ENCODE measurements around the gene UNC5C. TPM values are rescaled to one million over a fixed set of nuclear protein-coding genes. Genes with fewer than 3 reads are reported as not detected.

The UNC5C gene
- polyA plus RNA-seq, 1 experiment, result not detected

DNA sequence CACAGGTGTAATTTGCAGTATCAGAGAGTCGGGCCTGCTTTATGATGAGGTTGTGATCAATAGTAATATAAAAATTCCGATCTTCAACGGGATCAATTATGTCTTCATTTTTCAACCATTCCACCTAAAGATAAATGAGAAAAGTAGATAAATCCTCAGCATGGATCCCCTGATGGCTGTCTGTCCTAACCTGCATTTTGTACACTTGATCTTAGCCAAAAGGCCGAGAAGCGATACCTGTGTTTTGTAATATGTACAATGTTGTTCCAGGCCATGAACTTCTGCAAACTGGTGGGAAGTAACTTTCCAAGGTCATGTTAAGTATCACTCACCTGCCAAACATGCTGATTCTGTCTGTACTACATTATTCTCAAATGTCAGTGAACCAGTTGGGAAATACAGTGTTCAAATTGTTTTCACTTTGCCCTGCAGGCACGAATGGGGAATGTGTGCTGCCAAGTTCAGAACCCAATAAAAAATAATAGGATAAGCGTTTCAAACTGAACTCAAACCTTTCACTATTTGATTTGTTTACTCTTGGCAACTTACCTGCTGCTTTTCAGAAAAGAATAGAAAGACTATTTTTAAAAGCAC is 298.1 kb downstream of the UNC5C start:
- CTCF ChIA-PET, result no interaction called here
- POLR2A ChIA-PET, result no interaction called here
- Histone ChIP-seq H3K36me3 (ENCODE audit: control insufficient read depth, insufficient read depth, low read length) (no peaks in the 10 kb centered on the region), H3K27me3 (ENCODE audit: control insufficient read depth, insufficient read depth, low read length) (no peaks in the 10 kb centered on the region), H3K4me3 (ENCODE audit: low read depth, low read length) (no peak overlapping the region)
- TF ChIP-seq, protein P1, sequence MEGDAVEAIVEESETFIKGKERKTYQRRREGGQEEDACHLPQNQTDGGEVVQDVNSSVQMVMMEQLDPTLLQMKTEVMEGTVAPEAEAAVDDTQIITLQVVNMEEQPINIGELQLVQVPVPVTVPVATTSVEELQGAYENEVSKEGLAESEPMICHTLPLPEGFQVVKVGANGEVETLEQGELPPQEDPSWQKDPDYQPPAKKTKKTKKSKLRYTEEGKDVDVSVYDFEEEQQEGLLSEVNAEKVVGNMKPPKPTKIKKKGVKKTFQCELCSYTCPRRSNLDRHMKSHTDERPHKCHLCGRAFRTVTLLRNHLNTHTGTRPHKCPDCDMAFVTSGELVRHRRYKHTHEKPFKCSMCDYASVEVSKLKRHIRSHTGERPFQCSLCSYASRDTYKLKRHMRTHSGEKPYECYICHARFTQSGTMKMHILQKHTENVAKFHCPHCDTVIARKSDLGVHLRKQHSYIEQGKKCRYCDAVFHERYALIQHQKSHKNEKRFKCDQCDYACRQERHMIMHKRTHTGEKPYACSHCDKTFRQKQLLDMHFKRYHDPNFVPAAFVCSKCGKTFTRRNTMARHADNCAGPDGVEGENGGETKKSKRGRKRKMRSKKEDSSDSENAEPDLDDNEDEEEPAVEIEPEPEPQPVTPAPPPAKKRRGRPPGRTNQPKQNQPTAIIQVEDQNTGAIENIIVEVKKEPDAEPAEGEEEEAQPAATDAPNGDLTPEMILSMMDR (IDR thresholded peaks at IDR 0.05; ENCODE audit: insufficient read depth, low read depth, low read length), result no peak
- DNase-seq (ENCODE audit: low read depth), result no peak

DNA sequence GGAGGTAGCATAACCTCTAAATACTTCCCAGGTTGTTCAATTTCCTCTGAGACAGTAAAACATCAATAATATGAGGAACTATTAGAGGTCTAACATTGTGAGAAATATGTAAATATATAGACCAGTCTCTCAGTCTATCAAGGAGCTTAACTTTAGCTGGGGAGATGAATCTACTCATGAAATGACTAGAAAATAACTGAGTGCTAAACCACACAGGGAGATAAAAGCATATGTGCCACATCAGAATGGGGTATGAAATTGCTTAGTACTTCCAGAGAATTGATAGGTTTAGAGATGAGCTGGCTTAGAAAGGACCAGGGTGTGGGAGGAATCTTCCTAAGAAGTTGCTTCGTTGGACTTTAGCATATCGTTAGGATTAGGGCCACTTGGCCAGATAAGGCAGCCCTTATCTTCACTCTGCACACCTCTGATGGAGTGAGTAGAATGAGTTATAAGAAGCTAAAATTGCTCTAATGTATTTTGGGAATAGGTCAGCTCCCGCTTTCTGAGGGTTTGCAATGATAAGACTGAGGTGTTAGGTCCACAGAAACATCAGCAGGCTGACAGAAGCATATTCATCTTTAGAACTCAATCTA is 299.2 kb downstream of the UNC5C start:
- CTCF ChIA-PET, result no interaction called here
- Histone ChIP-seq H3K4me3 (ENCODE audit: low read depth, low read length) (no peak overlapping the region), H3K36me3 (ENCODE audit: control insufficient read depth, insufficient read depth, low read length) (no peaks in the 10 kb centered on the region), H3K27me3 (ENCODE audit: control insufficient read depth, insufficient read depth, low read length) (no peaks in the 10 kb centered on the region)
- POLR2A ChIA-PET, result no interaction called here
- TF ChIP-seq, protein P1 (IDR thresholded peaks at IDR 0.05; ENCODE audit: insufficient read depth, low read depth, low read length), result no peak
- no peak for DNase-seq (ENCODE audit: low read depth)

DNA sequence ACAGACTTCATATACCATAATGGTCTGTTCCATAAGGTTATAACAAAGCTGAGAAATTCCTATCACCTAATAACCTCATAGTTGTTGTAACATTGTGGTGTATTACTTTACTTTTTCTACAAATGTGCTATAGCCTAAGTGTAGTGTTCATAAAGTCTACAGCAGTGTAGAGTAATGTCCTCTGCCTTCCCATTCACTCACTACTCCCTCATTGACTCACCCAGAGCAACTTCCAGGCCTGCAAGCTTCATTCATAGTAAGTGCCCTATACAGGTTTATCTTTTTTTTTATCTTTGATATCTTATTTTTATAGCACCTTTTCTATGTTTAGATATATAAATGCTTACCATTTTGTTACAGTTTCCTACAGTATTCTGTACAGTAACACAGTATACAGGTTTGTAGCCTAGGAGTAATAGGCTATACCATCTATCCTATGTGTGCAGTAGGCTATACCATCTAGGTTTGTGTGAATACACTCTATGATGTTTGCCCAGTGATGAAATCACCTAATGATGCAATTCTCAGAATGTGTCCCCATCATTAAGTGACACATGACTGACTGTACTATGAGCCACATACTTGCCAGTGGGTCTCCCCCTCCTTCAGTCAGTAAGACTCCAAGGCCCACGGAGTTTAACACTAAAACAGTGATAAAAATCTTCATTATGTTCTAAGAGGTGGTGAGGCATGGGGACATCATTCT is 299.9 kb downstream of the UNC5C start:
- ChIA-PET POLR2A (no interaction called here), CTCF (no interaction called here)
- Histone ChIP-seq H3K4me3 (ENCODE audit: low read depth, low read length) (no peak overlapping the region), H3K36me3 (ENCODE audit: control insufficient read depth, insufficient read depth, low read length) (no peaks in the 10 kb centered on the region), H3K27me3 (ENCODE audit: control insufficient read depth, insufficient read depth, low read length) (no peaks in the 10 kb centered on the region)
- no peak for DNase-seq (ENCODE audit: low read depth)
- TF ChIP-seq, protein P1 (IDR thresholded peaks at IDR 0.05; ENCODE audit: insufficient read depth, low read depth, low read length), result no peak

DNA sequence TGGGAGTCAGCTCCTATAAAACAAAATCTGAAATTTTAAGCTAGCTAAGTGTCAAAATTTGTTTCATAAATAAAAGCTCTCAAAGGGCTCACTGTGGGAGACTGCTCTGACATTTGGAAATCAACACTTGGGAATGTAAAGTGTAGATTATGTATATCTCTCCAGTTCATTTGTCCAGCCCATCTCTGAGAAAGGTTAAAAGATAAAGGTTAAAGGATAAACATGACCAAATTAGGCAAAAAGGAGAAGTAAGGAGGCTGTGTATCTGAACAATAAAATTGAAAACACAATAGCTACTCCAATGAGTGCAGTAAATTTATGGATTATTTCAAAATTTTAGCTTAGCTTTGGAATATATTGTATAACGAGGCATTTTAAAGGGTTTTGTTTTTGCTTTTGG is 304.9 kb downstream of the UNC5C start:
- no peak overlapping the region for H3K4me3 ChIP-seq (ENCODE audit: low read depth, low read length)
- TF ChIP-seq, protein P1 (IDR thresholded peaks at IDR 0.05; ENCODE audit: insufficient read depth, low read depth, low read length), result no peak
- ChIA-PET CTCF (no interaction called here), POLR2A (no interaction called here)
- no peaks in the 10 kb centered on the region for H3K36me3 ChIP-seq (ENCODE audit: control insufficient read depth, insufficient read depth, low read length)
- DNase-seq (ENCODE audit: low read depth), result no peak
- no peaks in the 10 kb centered on the region for H3K27me3 ChIP-seq (ENCODE audit: control insufficient read depth, insufficient read depth, low read length)

DNA sequence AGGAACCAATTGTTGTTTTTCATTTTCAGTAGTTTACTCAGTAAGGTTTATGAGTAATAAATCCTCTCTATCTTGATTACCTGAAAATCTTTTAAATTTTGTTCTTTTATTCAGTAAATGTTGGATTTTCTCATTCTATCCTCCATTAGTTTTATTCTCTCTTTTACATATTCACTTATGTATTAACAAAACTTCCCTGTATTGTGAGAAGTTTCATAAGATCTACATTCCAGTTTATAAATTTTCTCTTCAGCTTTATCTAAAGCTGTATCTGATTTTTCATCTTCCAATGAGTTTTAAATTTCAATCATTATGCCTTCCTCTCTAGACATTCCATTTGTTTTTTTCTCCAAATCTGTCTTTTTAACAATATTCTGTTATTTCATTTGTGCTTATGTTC is 310.2 kb downstream of the UNC5C start:
- POLR2A ChIA-PET, result no interaction called here
- TF ChIP-seq, protein P1 (IDR thresholded peaks at IDR 0.05; ENCODE audit: insufficient read depth, low read depth, low read length), result no peak
- no peak for DNase-seq (ENCODE audit: low read depth)
- Histone ChIP-seq H3K4me3 (ENCODE audit: low read depth, low read length) (no peak overlapping the region), H3K36me3 (ENCODE audit: control insufficient read depth, insufficient read depth, low read length) (no peaks in the 10 kb centered on the region), H3K27me3 (ENCODE audit: control insufficient read depth, insufficient read depth, low read length) (no peaks in the 10 kb centered on the region)
- CTCF ChIA-PET, result interaction anchor here (0.6 kb wide), 1 partner anchor 832 kb away, joined by 3 read pairs; no protein-coding TSS in a partner anchor
